Choroid plexus epithelial cell (primary cell): ENCODE data around the gene MYL7.
"Not testable (repeated sequence)": the region's sequence is repeated elsewhere in the genome, so short reads cannot be mapped to it uniquely, and the experiment has no call there.

ENCODE experiments used
- DNase-seq: peaks from one replicate; pipeline ENCODE4 v3.0.0-alpha.2; 2010; ENCODE audit warnings: low read depth
- H3K4me3 ChIP-seq: 2 replicates; pipeline ENCODE4 v1.5.1; 2011; ENCODE audit warnings: low read depth, mild to moderate bottlenecking, control low read depth, low read length, moderate library complexity
- CTCF ChIP-seq: conservative IDR thresholded peaks from 2 replicates; pipeline ENCODE4 v1.5.1; 2011; ENCODE audit warnings: low read depth, mild to moderate bottlenecking, control low read depth, inconsistent platforms, low read length, moderate library complexity

The MYL7 gene

DNA sequence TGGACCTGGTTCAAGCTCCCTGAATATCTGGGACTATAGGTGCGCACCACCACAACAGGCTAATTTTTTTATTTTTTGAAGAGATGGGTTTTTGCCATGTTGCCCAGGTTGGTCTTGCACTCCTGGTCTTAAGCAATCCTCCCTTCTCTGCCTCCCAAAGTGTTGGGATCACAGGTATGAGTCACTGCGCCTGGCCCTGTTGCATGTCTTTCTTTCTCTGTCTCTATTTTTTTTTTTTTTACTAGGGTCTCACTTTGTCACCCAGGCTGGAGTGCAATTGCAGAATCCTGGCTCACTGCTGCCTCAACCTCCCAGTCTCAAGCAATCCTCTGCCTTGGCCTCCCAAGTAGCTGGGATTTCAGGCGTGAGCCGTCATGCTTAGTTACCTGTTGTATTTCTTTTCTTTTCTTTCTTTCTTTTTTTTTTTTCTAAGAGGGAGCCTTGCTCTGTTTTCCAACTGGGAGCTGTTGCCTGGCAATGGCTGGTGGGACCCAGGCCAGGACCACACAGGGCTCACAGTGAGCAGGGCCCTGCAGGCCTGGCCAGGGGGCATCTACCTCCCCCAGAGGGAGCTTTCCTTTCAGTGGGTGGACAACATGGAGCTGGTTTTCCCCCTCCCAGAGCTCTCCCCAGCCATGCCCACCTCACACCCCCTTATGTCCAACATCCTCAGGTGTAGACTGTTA is 6.0 kb downstream of the MYL7 start:
- H3K4me3 ChIP-seq, result no peak overlapping the region
- TF ChIP-seq CTCF, result no peak
- no peak for DNase-seq

- no peak for DNase-seq
- H3K4me3 ChIP-seq, result no peak overlapping the region
- no peak for TF ChIP-seq CTCF
Observed at GRCh38 chr7:44133295-44133694, 7.8 kb downstream of the MYL7 start.

DNA sequence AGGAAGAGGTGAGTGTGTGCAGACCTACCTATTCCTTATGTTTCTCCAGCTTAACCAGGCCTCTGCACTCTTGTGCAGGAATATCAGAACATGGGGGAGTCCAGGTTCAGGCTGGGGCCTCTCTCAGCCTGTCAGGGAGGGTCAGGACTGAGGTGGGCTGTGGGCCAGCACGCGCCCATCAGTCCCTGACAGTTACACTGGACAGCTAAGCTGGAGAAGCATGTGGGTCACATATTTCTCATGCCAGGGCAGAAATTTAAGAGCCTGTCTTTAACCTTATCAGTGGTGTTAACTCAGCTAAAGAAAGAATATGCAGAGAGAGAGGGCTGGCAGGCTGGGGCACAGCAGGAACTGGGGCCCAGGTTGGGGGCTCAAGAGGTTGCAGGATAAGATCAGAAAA is 9.1 kb downstream of the MYL7 start:
- no peak overlapping the region for H3K4me3 ChIP-seq
- no peak for TF ChIP-seq CTCF
- peak; percentile 51 for DNase-seq

GRCh38 chr7:44131173-44132029 is 9.7 kb downstream of the MYL7 start:
- peak; percentile 38 for DNase-seq

GRCh38 chr7:44128721-44129582 is 12.2 kb downstream of the MYL7 start:
- TF ChIP-seq CTCF, result no peak
- H3K4me3 ChIP-seq, result no peak overlapping the region
- DNase-seq, result no peak

More at GRCh38 chr7:44131173-44132029, 9.7 kb downstream of the MYL7 start:
- peak; percentile 57 for TF ChIP-seq CTCF
- H3K4me3 ChIP-seq, result no peak overlapping the region

- H3K4me3 ChIP-seq, result no peak overlapping the region
- no peak for DNase-seq
- TF ChIP-seq CTCF, result no peak
Observed at GRCh38 chr7:44127161-44127560, 14.0 kb downstream of the MYL7 start.

- not testable (repeated sequence) for H3K4me3 ChIP-seq, DNase-seq
Observed at GRCh38 chr7:44126574-44126973, 14.6 kb downstream of the MYL7 start.
